Measurements from ENCODE around the gene SLC37A1.

The SLC37A1 gene

DNA sequence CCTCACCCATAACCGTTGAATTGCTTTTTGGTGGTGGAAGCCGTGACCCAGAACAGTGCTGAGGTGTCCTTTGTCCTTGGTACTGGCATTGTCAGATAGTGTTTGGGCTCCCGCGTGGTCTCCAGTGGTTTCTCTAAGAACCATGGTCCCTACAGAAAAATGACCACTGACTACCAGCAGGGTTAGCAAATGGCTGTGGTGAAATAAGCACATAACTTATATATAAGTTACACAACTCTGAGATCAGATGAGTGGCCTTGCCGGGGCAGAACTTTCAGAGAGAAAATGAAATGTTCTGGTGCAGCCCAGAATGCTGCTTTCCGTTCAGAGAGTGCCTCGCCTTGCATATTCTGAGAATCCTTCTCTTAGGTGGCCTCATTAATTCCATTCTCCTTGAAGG, 5.0 kb downstream of the SLC37A1 start:
- in situ Hi-C loops (cut with HindIII; ENCODE audit: low pct_ligation_motif_present, low sequenced_read_pairs), result no loop called here

DNA sequence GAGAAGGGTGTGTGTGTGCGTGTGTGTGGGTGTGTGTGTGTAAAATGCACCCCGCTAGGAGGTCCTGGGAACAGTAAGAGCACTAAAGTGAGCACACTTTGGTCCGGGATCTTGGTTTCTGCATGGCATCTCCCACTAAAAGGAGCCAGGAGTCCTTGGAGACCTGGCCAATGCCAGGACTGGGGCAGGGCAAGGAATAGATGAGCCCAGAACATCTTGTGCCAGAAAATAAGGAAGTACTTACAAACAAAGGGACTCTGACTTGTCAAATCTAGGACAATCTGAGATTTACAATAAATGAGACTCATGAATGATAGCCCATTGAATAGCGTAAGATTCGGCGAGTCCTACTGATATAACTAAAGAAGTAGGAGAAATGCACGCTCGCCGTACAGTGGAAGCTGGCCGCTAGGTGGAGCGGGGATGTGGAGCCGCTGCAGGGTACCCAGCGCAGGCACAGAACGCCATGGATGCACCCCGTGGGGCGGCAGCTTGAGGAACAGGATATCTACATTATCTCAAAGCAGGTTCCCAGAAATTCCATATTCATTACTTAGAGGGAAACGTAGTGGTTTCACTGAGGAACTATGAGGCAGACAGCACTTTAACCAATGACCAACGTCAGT, 7.1 kb downstream of the SLC37A1 start:
- in situ Hi-C loops (cut with HindIII; ENCODE audit: low pct_ligation_motif_present, low sequenced_read_pairs), result no loop called here
- DNase-seq, result no peak
- TF ChIP-seq, protein P1, sequence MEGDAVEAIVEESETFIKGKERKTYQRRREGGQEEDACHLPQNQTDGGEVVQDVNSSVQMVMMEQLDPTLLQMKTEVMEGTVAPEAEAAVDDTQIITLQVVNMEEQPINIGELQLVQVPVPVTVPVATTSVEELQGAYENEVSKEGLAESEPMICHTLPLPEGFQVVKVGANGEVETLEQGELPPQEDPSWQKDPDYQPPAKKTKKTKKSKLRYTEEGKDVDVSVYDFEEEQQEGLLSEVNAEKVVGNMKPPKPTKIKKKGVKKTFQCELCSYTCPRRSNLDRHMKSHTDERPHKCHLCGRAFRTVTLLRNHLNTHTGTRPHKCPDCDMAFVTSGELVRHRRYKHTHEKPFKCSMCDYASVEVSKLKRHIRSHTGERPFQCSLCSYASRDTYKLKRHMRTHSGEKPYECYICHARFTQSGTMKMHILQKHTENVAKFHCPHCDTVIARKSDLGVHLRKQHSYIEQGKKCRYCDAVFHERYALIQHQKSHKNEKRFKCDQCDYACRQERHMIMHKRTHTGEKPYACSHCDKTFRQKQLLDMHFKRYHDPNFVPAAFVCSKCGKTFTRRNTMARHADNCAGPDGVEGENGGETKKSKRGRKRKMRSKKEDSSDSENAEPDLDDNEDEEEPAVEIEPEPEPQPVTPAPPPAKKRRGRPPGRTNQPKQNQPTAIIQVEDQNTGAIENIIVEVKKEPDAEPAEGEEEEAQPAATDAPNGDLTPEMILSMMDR (IDR thresholded peaks at IDR 0.05; ENCODE audit: low read depth, low read length, missing control alignments), result peak; percentile 59
- H3K36me3 ChIP-seq (replicated peaks), result no peaks in the 10 kb centered on the region
- no peaks in the 10 kb centered on the region for H3K27me3 ChIP-seq (replicated peaks)
- no peak overlapping the region for H3K4me3 ChIP-seq (ENCODE audit: low read depth, low read length)
- H3K27ac ChIP-seq, result no peak overlapping the region

More for the DNA sequence above, 5.0 kb downstream of the SLC37A1 start:
- Histone ChIP-seq H3K27me3 (replicated peaks) (no peaks in the 10 kb centered on the region), H3K4me3 (ENCODE audit: low read depth, low read length) (no peak overlapping the region), H3K27ac (no peak overlapping the region), H3K36me3 (replicated peaks) (no peaks in the 10 kb centered on the region)
- TF ChIP-seq, protein P1 (IDR thresholded peaks at IDR 0.05; ENCODE audit: low read depth, low read length, missing control alignments), result no peak
- DNase-seq, result no peak

DNA sequence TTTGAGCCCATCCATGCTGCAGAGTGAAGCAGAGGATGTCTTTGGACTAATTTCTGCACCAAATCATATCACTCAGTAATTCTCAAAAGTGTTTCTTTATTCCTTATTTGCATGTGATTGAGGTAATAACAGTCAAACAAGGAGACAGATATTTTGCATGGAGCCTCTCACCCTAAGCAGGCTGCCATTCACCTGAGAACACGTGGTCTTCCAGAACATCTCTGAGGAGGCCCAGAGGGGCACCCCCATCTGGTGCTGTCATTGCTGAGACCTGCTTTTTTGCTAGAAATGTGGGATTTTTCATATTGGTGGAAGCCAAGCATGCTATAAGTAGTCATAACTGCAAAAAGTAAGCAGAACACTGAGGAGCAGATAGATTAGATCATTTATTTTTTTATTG, 7.7 kb downstream of the SLC37A1 start:
- DNase-seq, result no peak
- Histone ChIP-seq H3K4me3 (ENCODE audit: low read depth, low read length) (no peak overlapping the region), H3K27me3 (replicated peaks) (no peaks in the 10 kb centered on the region), H3K36me3 (replicated peaks) (no peaks in the 10 kb centered on the region), H3K27ac (no peak overlapping the region)
- in situ Hi-C loops (cut with HindIII; ENCODE audit: low pct_ligation_motif_present, low sequenced_read_pairs), result no loop called here
- TF ChIP-seq, protein P1 (IDR thresholded peaks at IDR 0.05; ENCODE audit: low read depth, low read length, missing control alignments), result no peak

DNA sequence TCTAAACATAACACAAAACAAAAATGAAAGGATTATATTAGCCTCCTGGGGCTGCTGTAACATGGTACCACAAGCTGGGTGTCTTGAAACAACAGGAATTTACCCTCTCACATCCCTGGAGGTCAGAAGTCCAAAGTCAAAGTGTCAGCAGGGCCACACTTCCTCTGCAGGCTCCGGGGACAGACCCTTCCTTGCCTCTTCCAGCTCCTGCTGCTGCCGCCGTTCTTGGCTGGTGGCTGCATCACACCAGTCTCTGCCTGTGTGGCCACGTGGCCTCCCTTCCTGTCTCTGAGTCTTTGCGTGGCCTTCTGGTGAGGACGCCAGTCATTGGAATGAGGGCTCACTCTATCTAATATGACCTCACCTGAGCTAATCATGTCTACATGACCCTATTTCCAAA, 8.2 kb downstream of the SLC37A1 start:
- no peak overlapping the region for H3K27ac ChIP-seq
- TF ChIP-seq, protein P1 (IDR thresholded peaks at IDR 0.05; ENCODE audit: low read depth, low read length, missing control alignments), result no peak
- H3K4me3 ChIP-seq (ENCODE audit: low read depth, low read length), result no peak overlapping the region
- no peaks in the 10 kb centered on the region for H3K36me3 ChIP-seq (replicated peaks)
- no peak for DNase-seq
- in situ Hi-C loops (cut with HindIII; ENCODE audit: low pct_ligation_motif_present, low sequenced_read_pairs), result no loop called here
- no peaks in the 10 kb centered on the region for H3K27me3 ChIP-seq (replicated peaks)

DNA sequence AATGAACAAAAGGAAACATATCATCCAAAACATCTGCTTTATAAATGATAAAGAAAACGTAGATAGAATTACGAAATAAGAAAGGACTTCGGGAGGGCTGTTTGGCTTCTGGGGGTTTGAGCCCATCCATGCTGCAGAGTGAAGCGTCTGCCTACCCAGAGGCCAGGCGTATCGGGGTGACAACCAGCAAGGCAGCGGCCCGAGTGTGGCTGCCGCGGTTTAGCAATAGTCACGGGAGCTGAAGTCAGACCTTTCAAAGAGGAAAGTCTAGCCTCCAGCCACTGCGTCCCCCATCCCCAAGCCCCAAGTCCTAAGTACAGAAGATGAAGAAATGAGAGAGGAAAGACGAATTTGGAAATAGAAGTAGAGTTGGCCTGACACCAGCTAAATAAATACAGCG, 8.6 kb downstream of the SLC37A1 start:
- H3K36me3 ChIP-seq (replicated peaks), result no peaks in the 10 kb centered on the region
- TF ChIP-seq, protein P1 (IDR thresholded peaks at IDR 0.05; ENCODE audit: low read depth, low read length, missing control alignments), result no peak
- no peak overlapping the region for H3K27ac ChIP-seq
- in situ Hi-C loops (cut with HindIII; ENCODE audit: low pct_ligation_motif_present, low sequenced_read_pairs), result no loop called here
- DNase-seq, result no peak
- H3K4me3 ChIP-seq (ENCODE audit: low read depth, low read length), result no peak overlapping the region
- H3K27me3 ChIP-seq (replicated peaks), result no peaks in the 10 kb centered on the region

DNA sequence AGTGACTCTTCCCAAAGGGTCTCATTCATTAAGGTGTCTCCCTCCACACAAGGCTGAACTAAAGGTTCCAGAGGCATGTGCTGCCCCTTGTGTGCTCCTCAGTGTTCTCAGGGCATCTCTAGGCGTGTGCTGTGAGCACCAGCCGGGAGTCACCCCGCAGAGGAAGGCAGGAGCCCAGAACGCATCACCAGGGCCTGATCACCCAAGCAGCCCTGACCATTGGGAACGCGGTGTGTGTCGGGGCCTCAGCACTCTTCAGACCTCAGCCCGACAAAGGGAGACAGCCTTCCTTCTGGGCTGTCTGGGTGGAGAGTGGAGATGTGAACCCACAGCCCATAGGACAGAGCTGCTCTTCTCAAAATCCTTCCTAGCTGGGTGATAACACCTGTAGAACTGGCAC, 9.1 kb downstream of the SLC37A1 start:
- Histone ChIP-seq H3K36me3 (replicated peaks) (no peaks in the 10 kb centered on the region), H3K27ac (no peak overlapping the region), H3K4me3 (ENCODE audit: low read depth, low read length) (no peak overlapping the region), H3K27me3 (replicated peaks) (no peaks in the 10 kb centered on the region)
- TF ChIP-seq, protein P1 (IDR thresholded peaks at IDR 0.05; ENCODE audit: low read depth, low read length, missing control alignments), result no peak
- no peak for DNase-seq
- in situ Hi-C loops (cut with HindIII; ENCODE audit: low pct_ligation_motif_present, low sequenced_read_pairs), result no loop called here

Measured in brain microvascular endothelial cell (primary cell).